ENCODE results near the gene GPA33. TPM values are rescaled to one million over a fixed set of nuclear protein-coding genes. Genes with fewer than 3 reads are reported as not detected.

Gene GPA33
- total RNA-seq, 1 experiment from 2014 or later, result not detected

GRCh38 chr1:167116174-167116573, 26.0 kb upstream of the GPA33 start:
- CTCF ChIA-PET, result interaction anchor here (0.6 to 0.9 kb wide), 4 partner anchors 12 to 224 kb away, joined by 3 to 5 read pairs (median 4); no protein-coding TSS in a partner anchor
- no TSS peak for BruUV-seq (replicated peaks)
- no peaks in the 10 kb centered on the region for H4K20me1 ChIP-seq (ENCODE audit: insufficient read depth)

GRCh38 chr1:167115655-167116054, 25.5 kb upstream of the GPA33 start:
- Histone ChIP-seq H3K27ac (no peak overlapping the region), H3K9me2 (ENCODE audit: insufficient read depth) (no peaks in the 10 kb centered on the region), H3K4me2 (no peak overlapping the region), H3K36me3 (ENCODE audit: low read depth) (no peaks in the 10 kb centered on the region), H3F3A (ENCODE audit: insufficient read depth, low read depth) (peaks cover under 1% of the 10 kb centered on the region; the same call in 1 of the 2 replicates), H3K79me2 (ENCODE audit: low read depth) (no peaks in the 10 kb centered on the region), H4K20me1 (ENCODE audit: insufficient read depth) (no peaks in the 10 kb centered on the region), H3K4me1 (replicated peaks; ENCODE audit: insufficient read depth) (peaks cover 10% of the 10 kb centered on the region; the same call in 1 of the 2 replicates), H3K4me3 (no peak overlapping the region), H3K27me3 (ENCODE audit: insufficient read depth, low read depth) (no peaks in the 10 kb centered on the region), H3K9me3 (ENCODE audit: insufficient read depth, low read depth) (peaks cover 3% of the 10 kb centered on the region; the same call in 1 of the 2 replicates), H2AFZ (no peak overlapping the region)
- BruUV-seq (replicated peaks), result no TSS peak
- TF ChIP-seq EZH2 (IDR thresholded peaks at IDR 0.05; ENCODE audit: low read depth), result no peak
- no peak for TF ChIP-seq CTCF (conservative IDR thresholded peaks at IDR 0.05)
- DNase-seq, result no peak
- intact Hi-C loops (cut with micrococcal nuclease; ENCODE audit: unreplicated experiment), result no loop called here
- POLR2A ChIA-PET (ENCODE audit: unreplicated experiment), result interaction anchor here (0.7 kb wide), 1 partner anchor 402 kb away, joined by 4 read pairs; no protein-coding TSS in a partner anchor
- CTCF ChIA-PET, result interaction anchor here (0.6 kb wide), 1 partner anchor 105 kb away, joined by 4 read pairs; no protein-coding TSS in a partner anchor

More at GRCh38 chr1:167116174-167116573, 26.0 kb upstream of the GPA33 start:
- peaks cover 9% of the 10 kb centered on the region; the same call in 1 of the 2 replicates for H3K4me1 ChIP-seq (replicated peaks; ENCODE audit: insufficient read depth)
- POLR2A ChIA-PET (ENCODE audit: unreplicated experiment), result no interaction called here
- H3K4me2 ChIP-seq, result no peak overlapping the region
- no peaks in the 10 kb centered on the region for H3K79me2 ChIP-seq (ENCODE audit: low read depth)
- H2AFZ ChIP-seq, result no peak overlapping the region
- intact Hi-C loops (cut with micrococcal nuclease; ENCODE audit: unreplicated experiment), result no loop called here
- H3K4me3 ChIP-seq, result no peak overlapping the region
- no peak overlapping the region for H3K27ac ChIP-seq
- peaks cover 3% of the 10 kb centered on the region; the same call in 1 of the 2 replicates for H3F3A ChIP-seq (ENCODE audit: insufficient read depth, low read depth)
- H3K9me3 ChIP-seq (ENCODE audit: insufficient read depth, low read depth), result no peaks in the 10 kb centered on the region; the same call in 1 of the 2 replicates
- TF ChIP-seq EZH2 (IDR thresholded peaks at IDR 0.05; ENCODE audit: low read depth), result no peak
- TF ChIP-seq CTCF (conservative IDR thresholded peaks at IDR 0.05), result no peak
- H3K9me2 ChIP-seq (ENCODE audit: insufficient read depth), result no peaks in the 10 kb centered on the region
- no peaks in the 10 kb centered on the region for H3K36me3 ChIP-seq (ENCODE audit: low read depth)
- DNase-seq, result no peak
- H3K27me3 ChIP-seq (ENCODE audit: insufficient read depth, low read depth), result no peaks in the 10 kb centered on the region

- no peaks in the 10 kb centered on the region for H3K9me2 ChIP-seq (ENCODE audit: insufficient read depth)
- H3K9me3 ChIP-seq (ENCODE audit: insufficient read depth, low read depth), result peaks cover 3% of the 10 kb centered on the region; the same call in 1 of the 2 replicates
- H3K27ac ChIP-seq, result no peak overlapping the region
- H3K36me3 ChIP-seq (ENCODE audit: low read depth), result no peaks in the 10 kb centered on the region
- DNase-seq, result no peak
- BruUV-seq (replicated peaks), result no TSS peak
- intact Hi-C loops (cut with micrococcal nuclease; ENCODE audit: unreplicated experiment), result no loop called here
- no peak for TF ChIP-seq EZH2 (IDR thresholded peaks at IDR 0.05; ENCODE audit: low read depth)
- no peak for TF ChIP-seq CTCF (conservative IDR thresholded peaks at IDR 0.05)
- H3K4me1 ChIP-seq (replicated peaks; ENCODE audit: insufficient read depth), result peaks cover 11% of the 10 kb centered on the region
- H3K79me2 ChIP-seq (ENCODE audit: low read depth), result no peaks in the 10 kb centered on the region
- CTCF ChIA-PET, result no interaction called here
- H4K20me1 ChIP-seq (ENCODE audit: insufficient read depth), result no peaks in the 10 kb centered on the region
- no peaks in the 10 kb centered on the region for H3K27me3 ChIP-seq (ENCODE audit: insufficient read depth, low read depth)
- peaks cover 9% of the 10 kb centered on the region; the same call in 1 of the 2 replicates for H3F3A ChIP-seq (ENCODE audit: insufficient read depth, low read depth)
- H3K4me3 ChIP-seq, result no peak overlapping the region
- no peak overlapping the region for H2AFZ ChIP-seq
- no peak overlapping the region for H3K4me2 ChIP-seq
- POLR2A ChIA-PET (ENCODE audit: unreplicated experiment), result no interaction called here
Measured at GRCh38 chr1:167114725-167115124, 24.5 kb upstream of the GPA33 start.
